ENCODE data around the gene ACKR2. TPM values are rescaled to one million over a fixed set of nuclear protein-coding genes. Genes with fewer than 3 reads are reported as not detected.
A peak's percentile ranks its signal among the peaks of the same experiment; 100 is the strongest.

The ACKR2 gene
- total RNA-seq, 2 donors from 2014 or later = 17.0 to 20.6 TPM

- peak; percentile 34 for DNase-seq (ENCODE audit: low spot score)
- intact Hi-C loops (cut with DNase I) = no loop called here
These were observed 41.0 kb downstream of the ACKR2 start for GRCh38 chr3:42850263-42850662.

DNA sequence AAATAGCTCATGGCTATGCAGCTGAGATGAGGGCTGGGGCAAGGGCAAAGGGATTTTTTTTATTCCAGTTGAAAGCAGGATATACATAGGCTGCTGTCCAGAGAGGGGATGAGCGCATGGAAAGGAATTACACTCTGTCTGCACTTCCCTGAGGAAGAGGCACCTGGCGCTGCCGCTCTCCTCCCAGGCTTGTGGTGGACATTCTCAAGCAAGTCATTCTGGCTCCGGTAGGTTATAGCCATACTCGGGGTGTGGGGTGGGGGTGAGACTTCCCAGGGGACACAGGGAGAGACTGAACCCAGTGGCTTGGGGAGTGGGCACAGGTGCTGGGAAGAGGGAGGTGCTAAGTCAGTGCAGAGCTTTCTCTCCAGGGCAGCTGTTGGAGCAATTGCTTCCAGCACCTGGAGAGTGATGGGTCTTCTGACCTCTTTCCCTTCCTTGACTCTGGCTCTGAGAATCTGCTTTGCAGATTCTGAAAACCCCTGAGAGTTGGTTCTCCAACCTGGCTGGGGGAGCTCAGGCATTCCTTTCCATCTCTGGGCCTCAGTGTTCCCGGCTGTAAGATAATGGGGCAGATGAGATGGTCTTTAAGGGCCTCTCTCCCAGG, 42.1 kb downstream of the ACKR2 start:
- intact Hi-C loops (cut with DNase I) = no loop called here
- no peak for DNase-seq (ENCODE audit: low spot score)

GRCh38 chr3:42852441-42852840, 43.2 kb downstream of the ACKR2 start:
- DNase-seq (ENCODE audit: low spot score) = peak; percentile 83

GRCh38 chr3:42853056-42853455, 43.8 kb downstream of the ACKR2 start:
- intact Hi-C loops (cut with DNase I) = no loop called here
- no peak for DNase-seq (ENCODE audit: low spot score)

More at GRCh38 chr3:42852441-42852840, 43.2 kb downstream of the ACKR2 start:
- intact Hi-C loops (cut with DNase I) = no loop called here

DNA sequence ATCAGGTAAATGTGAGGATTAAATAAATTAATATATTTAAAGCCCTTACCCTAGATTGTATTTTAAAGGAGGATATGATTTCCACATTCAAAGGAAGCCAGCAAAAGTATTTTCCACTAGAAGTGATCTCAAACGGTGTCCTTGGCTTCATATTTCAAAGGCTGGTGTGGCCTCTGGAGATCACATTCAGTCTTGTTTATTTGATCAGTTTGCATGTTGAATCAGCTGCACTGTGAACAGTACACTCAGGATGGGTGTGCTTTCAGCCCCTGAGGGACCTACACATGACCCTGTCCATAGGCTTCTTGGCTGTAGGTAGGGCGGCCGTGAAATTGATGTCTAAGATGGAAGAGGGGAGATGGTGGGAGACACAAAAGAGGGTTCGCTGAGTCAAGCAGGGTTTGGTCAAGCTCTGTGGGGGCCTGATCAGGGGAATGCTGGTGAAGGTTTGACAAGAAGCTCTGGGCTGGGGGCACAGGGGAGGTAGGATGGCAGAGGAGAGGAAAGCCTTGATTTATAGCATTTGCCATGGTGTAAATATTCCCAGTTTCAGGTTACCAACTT, 44.6 kb downstream of the ACKR2 start:
- peak; percentile 40 for DNase-seq (ENCODE audit: low spot score)
- intact Hi-C loops (cut with DNase I) = no loop called here

DNA sequence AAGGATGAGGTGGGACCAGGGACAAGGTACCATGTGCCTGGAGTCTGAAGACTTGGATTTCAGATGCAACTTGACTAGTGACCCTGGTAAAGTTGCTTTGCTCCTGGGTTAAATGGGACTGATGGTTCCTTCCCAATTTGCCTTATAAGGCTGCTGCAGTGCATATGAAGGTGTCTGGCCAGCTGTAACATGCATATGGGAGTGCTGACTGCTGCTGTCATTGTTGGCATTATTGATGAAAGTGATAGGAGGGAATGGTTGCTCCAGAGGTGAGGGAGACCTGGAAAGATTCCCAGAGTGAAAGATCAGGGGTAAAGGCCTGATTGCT, 45.9 kb downstream of the ACKR2 start:
- DNase-seq (ENCODE audit: low spot score) = no peak
- intact Hi-C loops (cut with DNase I) = no loop called here

DNA sequence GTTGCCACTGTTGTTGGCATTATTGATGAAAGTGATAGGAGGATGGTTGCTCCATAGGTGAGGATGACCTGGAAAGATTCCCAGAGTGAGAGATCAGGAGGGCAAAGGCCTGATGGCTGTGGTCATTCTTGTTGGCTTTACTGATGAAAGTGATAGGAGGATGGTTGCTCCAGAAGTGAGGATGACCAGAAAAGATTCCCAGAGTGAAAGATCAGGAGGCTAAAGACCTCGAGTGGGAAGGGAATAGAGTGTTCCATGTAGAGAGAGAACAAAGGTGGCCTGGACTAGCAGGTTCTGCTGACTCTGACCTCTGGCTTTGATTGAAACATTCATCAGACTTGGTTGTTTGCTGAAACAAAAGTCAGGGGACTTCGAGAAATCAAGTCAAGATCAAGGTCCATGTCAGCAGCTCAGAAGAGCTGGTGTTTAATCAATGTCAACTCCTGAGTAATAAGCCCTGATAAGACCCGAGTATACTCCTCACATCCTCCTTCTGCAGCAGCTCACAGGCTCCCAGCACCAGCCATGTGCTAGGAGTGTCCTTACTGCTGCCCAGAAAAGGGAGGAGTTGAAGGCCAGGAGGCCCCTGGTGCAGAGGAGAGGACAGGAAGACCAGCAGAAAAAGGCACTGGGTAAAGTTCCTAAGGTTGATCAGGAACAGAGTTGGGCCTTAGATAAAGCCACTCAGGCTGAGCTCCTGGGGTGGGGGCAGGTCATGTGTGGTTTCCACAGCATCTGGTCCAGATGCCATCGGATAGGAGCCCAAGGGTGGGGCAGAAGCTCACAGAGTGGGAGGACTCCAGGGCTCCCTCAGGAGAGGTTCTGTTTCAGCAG, 46.5 kb downstream of the ACKR2 start:
- intact Hi-C loops (cut with DNase I) = no loop called here
- peak; percentile 67 for DNase-seq (ENCODE audit: low spot score)

DNA sequence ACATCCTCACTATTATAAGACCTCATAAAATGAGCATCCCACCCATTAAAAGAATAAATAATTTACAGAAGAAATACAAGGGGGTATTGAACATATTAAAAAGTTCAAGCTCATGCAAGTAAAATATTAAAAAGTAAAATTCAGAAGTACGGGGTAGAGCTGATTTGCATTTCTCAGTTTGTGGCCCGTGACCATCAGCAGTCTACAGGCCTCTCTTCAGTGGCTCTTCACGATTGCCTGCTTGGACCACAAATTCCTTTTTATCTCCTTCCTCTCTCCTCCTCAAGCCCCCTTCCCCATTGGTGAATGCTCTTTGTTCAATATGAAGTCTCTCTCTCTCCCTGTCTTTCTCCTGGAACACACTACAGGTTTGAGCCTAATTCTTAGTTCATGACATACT, 47.3 kb downstream of the ACKR2 start:
- DNase-seq (ENCODE audit: low spot score) = no peak
- intact Hi-C loops (cut with DNase I) = no loop called here

DNA sequence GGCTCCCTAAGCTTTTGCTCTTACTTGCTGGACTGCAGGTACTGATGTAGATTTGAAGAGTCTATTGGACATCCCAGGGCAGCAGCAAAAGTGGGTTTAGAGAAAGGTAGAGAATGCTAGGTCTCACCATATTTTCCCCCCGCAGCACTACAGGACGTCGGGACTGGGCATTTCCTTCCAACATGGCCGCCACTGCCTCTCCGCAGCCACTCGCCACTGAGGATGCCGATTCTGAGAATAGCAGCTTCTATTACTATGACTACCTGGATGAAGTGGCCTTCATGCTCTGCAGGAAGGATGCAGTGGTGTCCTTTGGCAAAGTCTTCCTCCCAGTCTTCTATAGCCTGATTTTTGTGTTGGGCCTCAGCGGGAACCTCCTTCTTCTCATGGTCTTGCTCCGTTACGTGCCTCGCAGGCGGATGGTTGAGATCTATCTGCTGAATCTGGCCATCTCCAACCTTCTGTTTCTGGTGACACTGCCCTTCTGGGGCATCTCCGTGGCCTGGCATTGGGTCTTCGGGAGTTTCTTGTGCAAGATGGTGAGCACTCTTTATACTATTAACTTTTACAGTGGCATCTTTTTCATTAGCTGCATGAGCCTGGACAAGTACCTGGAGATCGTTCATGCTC, 55.2 kb downstream of the ACKR2 start:
- DNase-seq (ENCODE audit: low spot score) = peak; percentile 34

DNA sequence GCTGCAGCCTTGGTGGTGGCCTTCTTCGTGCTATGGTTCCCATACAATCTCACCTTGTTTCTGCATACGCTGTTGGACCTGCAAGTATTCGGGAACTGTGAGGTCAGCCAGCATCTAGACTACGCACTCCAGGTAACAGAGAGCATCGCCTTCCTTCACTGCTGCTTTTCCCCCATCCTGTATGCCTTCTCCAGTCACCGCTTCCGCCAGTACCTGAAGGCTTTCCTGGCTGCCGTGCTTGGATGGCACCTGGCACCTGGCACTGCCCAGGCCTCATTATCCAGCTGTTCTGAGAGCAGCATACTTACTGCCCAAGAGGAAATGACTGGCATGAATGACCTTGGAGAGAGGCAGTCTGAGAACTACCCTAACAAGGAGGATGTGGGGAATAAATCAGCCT, 56.0 kb downstream of the ACKR2 start:
- peak; percentile 56 for DNase-seq (ENCODE audit: low spot score)
- intact Hi-C loops (cut with DNase I) = no loop called here

More for the DNA sequence above, 55.2 kb downstream of the ACKR2 start:
- intact Hi-C loops (cut with DNase I) = no loop called here

DNA sequence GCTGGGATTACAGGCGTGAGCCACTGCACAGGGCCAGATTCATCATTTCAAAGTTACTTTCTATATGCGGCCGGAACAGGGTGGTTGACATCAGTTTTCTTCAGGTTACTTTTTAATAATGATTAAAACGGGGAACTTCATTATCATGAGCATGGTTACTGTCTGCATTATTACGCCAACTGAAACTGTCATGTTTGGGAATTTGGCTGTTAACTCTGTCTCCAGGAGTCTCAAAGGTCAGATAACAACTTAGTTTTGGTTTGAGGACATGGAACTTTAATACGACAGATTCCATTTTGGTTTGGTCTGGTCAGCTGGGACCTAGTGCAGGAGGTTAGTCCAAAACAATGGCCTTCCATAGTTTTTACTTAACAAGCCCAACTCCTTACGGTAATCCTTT, 57.9 kb downstream of the ACKR2 start:
- DNase-seq (ENCODE audit: low spot score) = no peak
- intact Hi-C loops (cut with DNase I) = no loop called here

- no peak for DNase-seq (ENCODE audit: low spot score)
- intact Hi-C loops (cut with DNase I) = no loop called here
These were observed 59.6 kb downstream of the ACKR2 start for GRCh38 chr3:42868841-42869240.

GRCh38 chr3:42871592-42872196, 62.4 kb downstream of the ACKR2 start:
- intact Hi-C loops (cut with DNase I) = loop anchor here in 1 of 2 donors (10.0 kb wide), 1 partner anchor 87 kb away; no protein-coding TSS in a partner anchor
- no peak for DNase-seq (ENCODE audit: low spot score)

GRCh38 chr3:42872718-42873117, 63.5 kb downstream of the ACKR2 start:
- peak; percentile 87 for DNase-seq (ENCODE audit: low spot score)
- intact Hi-C loops (cut with DNase I) = loop anchor here in 1 of 2 donors (10.0 kb wide), 1 partner anchor 88 kb away; no protein-coding TSS in a partner anchor

DNA sequence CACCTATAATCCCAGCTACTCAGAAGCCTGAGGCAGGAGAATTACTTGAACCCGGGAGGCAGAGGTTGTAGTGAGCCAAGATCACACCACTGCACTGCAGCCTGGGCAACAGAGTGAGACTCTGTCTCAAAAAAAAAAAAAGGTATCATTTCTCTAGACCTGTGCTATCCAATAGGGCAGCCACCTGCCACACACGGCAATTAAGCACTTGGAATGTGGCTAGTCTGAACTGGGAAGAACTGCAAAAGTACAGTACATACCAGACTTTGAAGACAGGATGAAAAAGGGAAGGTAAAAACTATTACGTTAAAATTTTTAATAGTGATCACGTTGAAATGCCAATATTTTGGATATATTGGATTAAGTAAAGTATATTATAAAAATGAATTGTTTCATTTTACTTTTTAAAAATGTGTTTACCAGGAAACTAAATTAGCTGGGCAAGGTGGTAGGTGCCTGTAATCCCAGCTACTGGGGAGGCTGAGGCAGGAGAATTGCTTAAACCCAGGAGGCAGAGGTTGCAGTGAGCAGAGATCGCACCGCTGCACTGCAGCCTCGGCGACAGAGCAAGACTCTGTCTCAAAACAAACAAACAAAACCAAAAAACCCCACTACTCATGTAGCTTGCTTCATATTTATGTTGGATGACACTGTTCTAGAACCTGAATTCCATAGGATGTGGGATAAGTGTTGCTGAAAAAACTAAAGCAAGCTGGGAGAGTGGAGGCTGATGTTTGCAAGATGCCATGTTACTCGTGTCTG, 64.2 kb downstream of the ACKR2 start:
- intact Hi-C loops (cut with DNase I) = loop anchor here in 1 of 2 donors (10.0 kb wide), 1 partner anchor 89 kb away; no protein-coding TSS in a partner anchor
- no peak for DNase-seq (ENCODE audit: low spot score)

DNA sequence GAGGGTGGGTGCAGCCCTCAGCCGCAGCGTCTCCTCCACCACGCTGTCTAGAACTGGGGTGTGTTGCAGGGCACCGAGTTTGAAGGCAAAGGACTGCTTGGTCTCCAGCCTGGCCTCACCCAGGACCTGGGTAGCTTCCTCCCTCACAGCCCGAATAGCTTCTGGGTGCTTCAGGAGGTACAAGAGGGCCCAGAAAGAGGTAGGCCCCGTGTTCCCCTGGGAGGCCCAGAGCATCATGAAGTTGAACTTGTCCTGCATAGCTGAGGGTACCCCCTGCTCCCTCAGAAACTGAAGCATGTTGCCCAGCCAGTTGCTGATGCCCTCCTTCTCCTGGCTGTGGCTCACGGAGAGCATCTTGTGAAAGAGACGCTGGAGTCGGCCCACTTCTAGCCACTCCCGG, 65.5 kb downstream of the ACKR2 start:
- DNase-seq (ENCODE audit: low spot score) = no peak
- intact Hi-C loops (cut with DNase I) = loop anchor here in 1 of 2 donors (10.0 kb wide), 1 partner anchor 90 kb away; no protein-coding TSS in a partner anchor

DNA sequence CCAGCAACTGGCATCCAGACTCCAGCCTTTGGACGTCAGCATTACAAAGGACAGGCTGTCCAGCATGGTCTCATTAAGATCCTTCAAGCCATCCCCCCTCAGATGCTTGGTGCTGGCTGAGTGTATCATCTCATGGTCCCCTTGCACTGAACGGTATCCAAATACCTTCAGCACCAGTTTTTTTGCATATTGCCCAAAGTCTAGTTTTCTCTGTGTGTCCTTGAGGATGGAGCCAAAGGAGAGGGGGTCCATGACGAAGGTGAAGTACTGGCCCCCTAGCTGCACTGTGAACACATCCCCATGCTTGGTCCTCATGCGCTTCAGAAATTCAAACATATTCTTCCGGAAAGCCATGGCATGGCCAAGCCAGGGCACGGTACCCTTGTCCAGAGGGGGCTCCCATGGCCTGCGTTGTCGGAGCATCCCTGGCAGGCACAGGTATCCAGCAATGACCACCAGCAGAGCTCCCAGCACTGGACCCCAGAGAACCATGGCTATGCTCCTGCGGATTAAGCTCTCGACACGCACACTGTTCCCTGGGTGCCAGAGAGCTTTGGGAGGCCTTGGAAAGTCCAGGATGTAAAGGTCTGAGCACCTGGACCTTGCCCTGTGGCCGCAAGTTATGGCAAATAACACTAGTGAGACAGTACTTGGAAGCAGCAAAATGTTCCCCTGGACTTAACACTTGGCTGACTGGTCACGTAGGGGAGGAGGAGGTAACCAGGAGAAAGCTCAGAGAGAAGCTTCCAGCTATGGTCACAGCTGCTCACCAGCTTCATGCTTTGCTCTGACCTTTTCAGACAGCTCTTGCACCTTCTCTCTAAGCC, 66.3 kb downstream of the ACKR2 start, which contains the start of gene CYP8B1:
CYP8B1 (minus strand) TSS at position 555 of the 827 bp plus-strand sequence; CDS start at position 492, 63 bp downstream.
- intact Hi-C loops (cut with DNase I) = loop anchor here in 1 of 2 donors (10.0 kb wide), 1 partner anchor 91 kb away; no protein-coding TSS in a partner anchor
- peak; percentile 74 for DNase-seq (ENCODE audit: low spot score)

- intact Hi-C loops (cut with DNase I) = loop anchor here in 1 of 2 donors (10.0 kb wide), 1 partner anchor 92 kb away; no protein-coding TSS in a partner anchor
These were observed 67.2 kb downstream of the ACKR2 start for GRCh38 chr3:42876401-42876800.

More at GRCh38 chr3:42876401-42876800, 67.2 kb downstream of the ACKR2 start:
- DNase-seq (ENCODE audit: low spot score) = peak; percentile 6
